ENCODE data around the gene CREB5.

GRCh38 chr7:28524978-28525377 is 112.7 kb downstream of the CREB5 start:
- TF ChIP-seq RAD21 (IDR thresholded peaks at IDR 0.05 in 1 of 2, conservative IDR thresholded peaks at IDR 0.05 in 1 of 2; ENCODE audit: low read depth in 2 of 2, low read length in 2 of 2): no peak
- no peak for TF ChIP-seq CTCF (IDR thresholded peaks at IDR 0.05; ENCODE audit: control extremely low read depth in 1 of 3, insufficient read depth in 1 of 3, low read depth in 1 of 3, low read length in 3 of 3)
- no peak for TF ChIP-seq CBX8 (IDR thresholded peaks at IDR 0.05; ENCODE audit: borderline replicate concordance, low read depth, low read length)
- no peak for TF ChIP-seq ATF2 (IDR thresholded peaks at IDR 0.05; ENCODE audit: low read length)
- no peak for TF ChIP-seq POLR2A (IDR thresholded peaks at IDR 0.05; ENCODE audit: control extremely low read depth in 1 of 2, low read depth in 2 of 2, low read length in 2 of 2)
- no peak for TF ChIP-seq POLR2AphosphoS5 (IDR thresholded peaks at IDR 0.05; ENCODE audit: low read depth, low read length)
- TF ChIP-seq SP1 (IDR thresholded peaks at IDR 0.05; ENCODE audit: low read depth, low read length): no peak
- TF ChIP-seq EZH2 (IDR thresholded peaks at IDR 0.05; ENCODE audit: low read depth, low read length, severe bottlenecking): no peak
- no peak for TF ChIP-seq SRF (IDR thresholded peaks at IDR 0.05; ENCODE audit: low read depth, low read length)
- no peak for TF ChIP-seq ATF3 (IDR thresholded peaks at IDR 0.05; ENCODE audit: insufficient read depth, low read depth, low read length)
- TF ChIP-seq JUND (IDR thresholded peaks at IDR 0.05; ENCODE audit: low read length): no peak
- TF ChIP-seq CTBP2 (IDR thresholded peaks at IDR 0.05; ENCODE audit: borderline replicate concordance, insufficient read depth, insufficient read length, low read length): no peak
- TF ChIP-seq CHD2 (IDR thresholded peaks at IDR 0.05; ENCODE audit: low read length): no peak
- TF ChIP-seq HDAC2 (IDR thresholded peaks at IDR 0.05; ENCODE audit: borderline replicate concordance in 1 of 2, low read depth in 2 of 2, low read length in 2 of 2): no peak
